NCI-H524 treated with DMSO at 0.1 percent for 48 hours (cell line): ENCODE measurements around the gene NR1I2.
A peak's percentile ranks its signal among the peaks of the same experiment; 100 is the strongest.

Experiments used
- DNase-seq: peaks from one replicate; lab custom pipeline; 2025; lab: John Stamatoyannopoulos, UW

Gene NR1I2

DNA sequence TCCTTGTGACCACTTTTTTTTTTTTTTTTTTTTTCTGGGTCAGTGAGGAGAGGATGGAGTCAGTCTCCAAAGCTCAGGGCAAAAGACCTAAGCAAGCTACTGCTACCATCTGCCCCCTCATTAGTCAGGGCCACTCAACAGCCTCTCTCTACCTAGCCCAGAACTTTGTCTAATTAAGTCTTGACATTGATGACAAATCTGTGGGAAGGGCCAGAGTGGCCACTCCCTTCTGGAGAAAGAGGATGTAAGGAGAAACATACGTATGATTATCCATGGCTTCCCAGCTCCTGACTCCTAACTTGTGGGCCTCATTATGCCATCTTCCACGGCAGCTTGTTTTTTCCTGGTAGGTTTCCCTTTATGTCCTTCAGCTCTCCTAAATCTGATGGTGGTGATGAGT is 37.9 kb downstream of the NR1I2 start:
- peak; percentile 46 for DNase-seq

GRCh38 chr3:119825820-119826219 is 43.9 kb downstream of the NR1I2 start:
- DNase-seq = no peak

DNA sequence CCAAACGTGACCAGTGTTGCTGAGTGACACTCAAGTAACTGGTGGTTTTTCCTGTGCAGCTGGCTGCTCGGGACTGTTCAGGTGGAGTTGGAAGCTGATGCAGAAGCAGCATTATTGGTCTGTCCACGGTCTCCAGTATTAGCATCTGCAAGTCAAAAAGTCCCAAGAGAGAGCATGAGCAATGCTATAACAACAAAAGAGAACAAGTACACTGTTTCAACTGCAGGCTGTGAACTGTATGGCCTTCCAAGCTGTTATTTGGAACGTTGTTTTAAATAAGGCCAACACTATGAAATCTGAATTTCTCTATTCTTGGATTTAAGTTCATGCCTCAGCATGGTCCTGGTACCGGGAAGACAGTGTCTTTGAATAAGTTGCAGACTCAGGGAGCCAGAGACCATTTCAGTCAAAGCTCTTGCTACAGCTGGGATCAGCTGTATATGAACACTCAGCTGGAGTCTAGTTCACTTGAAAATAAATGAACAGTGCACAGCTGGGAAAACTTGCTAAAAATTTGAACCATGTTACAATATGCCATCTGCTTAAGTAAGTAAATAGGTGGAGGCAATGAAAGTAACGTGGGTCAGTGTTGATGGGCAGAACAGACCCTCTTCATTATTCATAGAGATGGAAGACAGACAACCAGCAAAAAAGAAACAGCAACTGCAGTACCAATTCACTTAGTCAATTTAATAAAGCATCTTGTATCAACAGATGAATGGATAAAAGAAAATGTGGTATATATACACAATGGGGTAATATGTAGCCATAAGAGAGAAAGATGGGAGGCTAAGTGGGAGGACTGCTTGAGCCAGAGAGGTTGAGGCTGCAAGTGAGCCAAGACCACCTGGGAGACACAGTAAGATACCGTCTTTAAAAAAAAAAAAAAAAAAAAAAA is 45.1 kb downstream of the NR1I2 start:
- no peak for DNase-seq

DNA sequence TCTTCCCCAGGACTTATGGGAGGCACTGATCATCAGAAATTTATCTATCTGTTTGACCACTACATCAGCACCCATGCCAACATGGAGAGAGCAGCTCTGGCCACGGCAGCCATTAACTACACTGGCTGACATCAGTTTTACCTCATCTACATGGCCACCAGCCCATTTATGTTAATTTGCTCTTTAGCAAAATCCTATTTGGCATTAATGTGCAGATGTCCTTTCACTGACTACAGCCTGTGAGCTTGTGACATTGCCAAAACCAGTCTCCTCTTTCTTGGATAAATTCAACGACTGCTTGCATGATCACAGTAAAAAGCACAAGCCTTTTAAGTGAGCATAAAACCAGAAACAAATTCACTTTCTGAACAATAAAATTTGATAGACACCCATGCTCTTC is 47.5 kb downstream of the NR1I2 start:
- no peak for DNase-seq

DNA sequence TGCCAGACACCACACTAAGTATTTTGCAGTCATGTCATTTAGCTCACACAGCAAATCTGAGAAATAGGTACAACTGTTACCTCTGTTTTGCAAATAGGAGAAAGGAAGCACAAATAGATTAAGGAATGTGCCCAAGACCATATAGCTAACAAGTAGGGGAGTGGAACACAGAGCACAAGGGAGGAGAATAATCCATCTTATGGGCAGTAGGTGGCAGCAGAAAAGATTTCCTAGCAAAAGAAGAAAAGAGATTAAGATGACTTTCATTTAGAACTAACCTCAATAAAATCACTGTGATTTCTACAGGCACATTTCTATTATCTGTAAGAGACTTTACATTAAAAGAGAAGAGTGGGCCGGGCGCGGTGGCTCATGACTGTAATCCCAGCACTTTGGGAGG is 49.1 kb downstream of the NR1I2 start:
- DNase-seq = no peak

GRCh38 chr3:119831941-119832371 is 50.1 kb downstream of the NR1I2 start:
- no peak for DNase-seq

GRCh38 chr3:119834754-119835370 is 53.0 kb downstream of the NR1I2 start:
- DNase-seq = no peak

DNA sequence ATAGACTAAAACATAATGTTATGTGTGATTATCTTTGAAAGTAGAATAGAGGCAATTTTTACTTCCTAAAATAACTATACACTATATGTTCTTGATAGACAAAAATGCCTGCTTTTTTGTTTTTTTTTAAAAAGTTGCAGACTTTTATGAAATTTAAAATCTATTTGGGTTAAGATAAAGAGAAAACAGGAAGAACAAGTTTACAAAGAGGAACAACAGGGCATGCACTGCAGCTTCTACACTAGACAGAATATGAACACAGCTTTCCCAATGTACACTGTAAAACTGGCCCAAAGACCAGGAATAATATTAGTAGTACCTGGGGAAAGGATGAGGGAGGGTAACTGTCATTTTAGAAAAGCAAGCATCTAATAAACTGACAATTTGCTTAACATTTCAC is 53.7 kb downstream of the NR1I2 start:
- DNase-seq = no peak

GRCh38 chr3:119841808-119842471 is 60.0 kb downstream of the NR1I2 start:
- no peak for DNase-seq

- no peak for DNase-seq
These were observed 67.2 kb downstream of the NR1I2 start for GRCh38 chr3:119849126-119849525.

GRCh38 chr3:119856695-119857094 is 74.8 kb downstream of the NR1I2 start:
- no peak for DNase-seq

GRCh38 chr3:119858957-119859356 is 77.1 kb downstream of the NR1I2 start:
- DNase-seq = no peak

DNA sequence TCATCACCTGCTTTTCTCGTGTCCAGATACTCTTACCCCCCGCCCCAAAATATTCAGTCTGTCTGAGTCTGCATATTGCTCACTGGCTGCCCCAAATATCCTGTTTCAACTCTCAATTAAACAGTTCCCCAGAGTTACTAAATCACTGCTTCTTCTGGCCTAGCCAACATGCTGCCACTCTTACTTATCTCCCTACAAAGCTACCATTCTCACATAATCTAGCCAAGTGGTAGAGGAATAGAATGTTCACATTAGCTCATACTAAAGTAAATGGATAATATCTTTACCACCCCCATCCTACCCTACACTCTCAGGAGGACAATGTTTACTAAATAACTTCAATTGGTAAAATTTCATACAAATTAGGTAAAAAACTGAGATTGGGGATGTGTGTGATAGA is 77.8 kb downstream of the NR1I2 start:
- DNase-seq = no peak

DNA sequence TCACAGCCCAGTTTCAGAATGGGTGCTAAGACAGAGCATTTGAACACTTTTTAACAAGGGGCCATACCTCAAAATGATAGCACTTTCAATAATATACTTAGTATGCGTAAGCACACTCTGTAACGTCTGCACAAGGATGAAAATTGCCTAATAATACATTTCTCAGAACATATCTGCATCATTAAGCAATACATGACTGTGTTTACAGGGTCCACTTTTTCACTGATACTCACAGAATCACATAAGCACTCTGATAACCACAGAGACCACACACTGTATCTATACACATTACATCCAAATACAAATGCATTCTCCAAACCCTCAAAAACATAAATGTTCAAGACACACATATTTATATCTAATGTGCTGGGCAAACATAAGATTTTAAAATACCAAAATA is 79.8 kb downstream of the NR1I2 start:
- DNase-seq = no peak

DNA sequence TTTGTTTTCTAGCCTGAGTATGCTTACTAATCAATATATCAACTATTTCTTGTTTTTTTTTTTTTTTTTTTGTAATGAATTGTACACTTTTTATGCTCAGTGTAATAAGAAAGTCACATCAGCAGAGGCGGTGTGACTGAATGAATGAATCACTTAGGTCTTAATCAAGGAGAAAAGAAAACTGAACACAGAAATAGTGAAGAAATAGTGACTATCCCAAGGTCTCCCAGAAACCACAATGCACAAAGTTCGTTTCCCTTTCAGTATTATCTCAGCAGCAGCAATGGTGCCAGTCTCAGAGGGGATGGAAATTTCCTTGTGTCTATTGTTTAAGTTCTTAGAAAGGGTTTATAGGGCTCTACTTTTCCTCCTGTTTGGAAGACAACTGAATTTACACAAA is 80.7 kb downstream of the NR1I2 start:
- DNase-seq = no peak

GRCh38 chr3:119864476-119864875 is 82.6 kb downstream of the NR1I2 start:
- DNase-seq = no peak
